ENCODE data around the gene ZNF283.

ZNF283 gene

GRCh38 chr19:43783636-43784035, 43.5 kb upstream of the ZNF283 start:
- no peak for TF ChIP-seq CTCF (IDR thresholded peaks at IDR 0.05)
- Histone ChIP-seq H3K4me3 (ENCODE audit: low read depth, low read length) (no peak overlapping the region), H3K9ac (no peak overlapping the region), H3K79me2 (no peaks in the 10 kb centered on the region), H2AFZ (no peak overlapping the region), H3K36me3 (ENCODE audit: control insufficient read depth, insufficient read depth, low read length) (no peaks in the 10 kb centered on the region), H3K27me3 (ENCODE audit: control insufficient read depth, insufficient read depth, low read length) (no peaks in the 10 kb centered on the region), H3K27ac (no peak overlapping the region), H3K9me3 (ENCODE audit: control insufficient read depth, low read length) (no peaks in the 10 kb centered on the region), H3K4me1 (no peaks in the 10 kb centered on the region), H3K4me2 (ENCODE audit: low read length) (no peak overlapping the region)

- no peaks in the 10 kb centered on the region for H3K27me3 ChIP-seq (ENCODE audit: control insufficient read depth, insufficient read depth, low read length)
- H3K4me3 ChIP-seq (ENCODE audit: low read depth, low read length) = no peak overlapping the region
- H3K9ac ChIP-seq = no peak overlapping the region
- H3K9me3 ChIP-seq (ENCODE audit: control insufficient read depth, low read length) = no peaks in the 10 kb centered on the region
- no peaks in the 10 kb centered on the region for H3K79me2 ChIP-seq
- no peak overlapping the region for H3K27ac ChIP-seq
- H3K4me1 ChIP-seq = no peaks in the 10 kb centered on the region
- no peak overlapping the region for H3K4me2 ChIP-seq (ENCODE audit: low read length)
- H2AFZ ChIP-seq = no peak overlapping the region
- H3K36me3 ChIP-seq (ENCODE audit: control insufficient read depth, insufficient read depth, low read length) = no peaks in the 10 kb centered on the region
- TF ChIP-seq CTCF (IDR thresholded peaks at IDR 0.05) = no peak
Observed at GRCh38 chr19:43784241-43784980, 42.7 kb upstream of the ZNF283 start.

GRCh38 chr19:43784981-43785808, 41.9 kb upstream of the ZNF283 start:
- no peaks in the 10 kb centered on the region for H3K9me3 ChIP-seq (ENCODE audit: control insufficient read depth, low read length)
- peak overlapping the region; percentile 82 for H2AFZ ChIP-seq
- H3K27ac ChIP-seq = no peak overlapping the region
- peak; percentile 99 for TF ChIP-seq CTCF (IDR thresholded peaks at IDR 0.05)
- no peaks in the 10 kb centered on the region for H3K27me3 ChIP-seq (ENCODE audit: control insufficient read depth, insufficient read depth, low read length)
- H3K4me3 ChIP-seq (ENCODE audit: low read depth, low read length) = no peak overlapping the region
- no peaks in the 10 kb centered on the region for H3K79me2 ChIP-seq
- no peaks in the 10 kb centered on the region for H3K36me3 ChIP-seq (ENCODE audit: control insufficient read depth, insufficient read depth, low read length)
- no peak overlapping the region for H3K4me2 ChIP-seq (ENCODE audit: low read length)
- no peak overlapping the region for H3K9ac ChIP-seq
- no peaks in the 10 kb centered on the region for H3K4me1 ChIP-seq

GRCh38 chr19:43786665-43787064, 40.5 kb upstream of the ZNF283 start:
- H3K27me3 ChIP-seq (ENCODE audit: control insufficient read depth, insufficient read depth, low read length) = no peaks in the 10 kb centered on the region
- H3K36me3 ChIP-seq (ENCODE audit: control insufficient read depth, insufficient read depth, low read length) = no peaks in the 10 kb centered on the region
- H3K4me1 ChIP-seq = no peaks in the 10 kb centered on the region
- H3K79me2 ChIP-seq = no peaks in the 10 kb centered on the region
- no peak overlapping the region for H3K9ac ChIP-seq
- no peak overlapping the region for H3K4me3 ChIP-seq (ENCODE audit: low read depth, low read length)
- H3K9me3 ChIP-seq (ENCODE audit: control insufficient read depth, low read length) = no peaks in the 10 kb centered on the region
- no peak overlapping the region for H3K4me2 ChIP-seq (ENCODE audit: low read length)
- TF ChIP-seq CTCF (IDR thresholded peaks at IDR 0.05) = no peak
- no peak overlapping the region for H3K27ac ChIP-seq
- no peak overlapping the region for H2AFZ ChIP-seq
